NCI-H345 (cell line): ENCODE measurements around the gene RBP5.

Source experiments
- DNase-seq: peaks from one replicate; lab custom pipeline; 2025; lab: John Stamatoyannopoulos, UW

The RBP5 gene

GRCh38 chr12:7128681-7129286 is at the start of gene RBP5:
Gene RBP5, minus strand, starts transcription at chr12:7128889. Its CDS starts 114 bp downstream, at chr12:7128775.
- no peak for DNase-seq

- DNase-seq: no peak
Measured at GRCh38 chr12:7178481-7178880, 49.8 kb upstream of the RBP5 start.

- DNase-seq: no peak
Measured at GRCh38 chr12:7176595-7176994, 47.9 kb upstream of the RBP5 start.

- no peak for DNase-seq
Measured at GRCh38 chr12:7175493-7175892, 46.8 kb upstream of the RBP5 start.

GRCh38 chr12:7171854-7172253 is 43.2 kb upstream of the RBP5 start:
- no peak for DNase-seq

- no peak for DNase-seq
Measured at GRCh38 chr12:7169951-7170350, 41.3 kb upstream of the RBP5 start.

DNA sequence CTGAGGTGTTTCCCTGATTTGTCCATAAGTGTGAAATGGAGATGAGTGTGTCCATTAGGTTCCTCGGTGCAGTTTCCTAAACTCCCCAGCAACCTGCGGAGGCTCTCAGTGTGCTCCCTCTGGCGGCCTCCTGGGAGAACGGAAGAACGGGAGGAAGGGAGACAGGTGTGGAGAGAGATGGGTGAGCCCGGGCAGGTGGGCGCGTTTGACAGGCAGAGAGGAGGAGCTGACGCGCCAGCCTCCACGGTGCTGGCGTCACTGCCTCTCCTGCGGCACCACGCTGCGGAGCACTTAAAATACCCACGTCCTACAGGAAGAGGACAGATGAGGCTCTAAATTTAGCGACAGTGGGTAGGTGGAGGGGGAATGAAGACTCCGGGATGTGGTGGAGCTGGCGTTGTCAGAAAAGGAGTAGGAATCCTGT is 34.0 kb upstream of the RBP5 start:
- DNase-seq: peak; percentile 86

GRCh38 chr12:7161811-7162210 is 33.1 kb upstream of the RBP5 start:
- DNase-seq: no peak

- DNase-seq: no peak
Measured at GRCh38 chr12:7161327-7161726, 32.6 kb upstream of the RBP5 start.

- DNase-seq: no peak
Measured at GRCh38 chr12:7160183-7160582, 31.5 kb upstream of the RBP5 start.

DNA sequence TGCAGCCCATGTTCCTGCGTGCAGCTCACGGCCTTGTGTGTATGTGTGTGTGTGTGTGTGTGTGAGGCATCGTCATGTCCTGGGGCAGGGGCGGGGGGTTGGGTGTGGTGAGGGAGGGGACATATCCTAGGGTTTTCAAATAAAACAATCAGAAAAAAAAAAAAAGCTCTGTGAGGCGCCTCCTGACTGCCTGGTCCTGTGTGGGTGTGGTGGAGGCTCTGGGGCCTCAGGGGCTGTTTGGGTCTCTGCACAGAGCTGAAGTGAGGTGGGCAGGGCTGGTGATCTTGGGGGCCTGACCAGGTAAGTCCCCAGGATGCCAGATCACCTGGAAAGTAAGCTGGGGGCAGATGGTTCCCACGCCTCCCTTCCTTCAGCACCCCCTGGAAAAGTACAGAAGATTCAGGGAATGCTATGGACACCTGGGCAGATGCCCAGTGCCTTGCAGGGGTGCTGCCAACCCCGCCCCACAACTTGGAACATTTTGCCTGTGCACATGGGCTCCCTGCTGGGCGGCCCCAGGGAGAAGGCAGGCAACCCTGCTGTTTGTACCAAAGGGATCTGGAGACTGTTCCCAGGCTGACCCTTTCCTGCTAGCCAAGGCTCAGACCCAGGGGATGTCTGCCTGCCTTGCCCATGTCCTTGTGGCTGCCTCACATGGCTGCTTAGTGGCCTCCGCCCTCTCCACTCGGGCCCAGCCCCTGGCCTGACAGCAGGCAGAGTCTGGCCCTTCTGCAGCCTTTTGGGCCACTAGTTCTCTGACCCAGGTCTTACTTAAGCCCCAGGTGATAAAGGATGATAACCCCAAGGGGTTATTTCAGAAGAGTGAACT is 30.3 kb upstream of the RBP5 start:
- no peak for DNase-seq

GRCh38 chr12:7157391-7157790 is 28.7 kb upstream of the RBP5 start:
- no peak for DNase-seq

DNA sequence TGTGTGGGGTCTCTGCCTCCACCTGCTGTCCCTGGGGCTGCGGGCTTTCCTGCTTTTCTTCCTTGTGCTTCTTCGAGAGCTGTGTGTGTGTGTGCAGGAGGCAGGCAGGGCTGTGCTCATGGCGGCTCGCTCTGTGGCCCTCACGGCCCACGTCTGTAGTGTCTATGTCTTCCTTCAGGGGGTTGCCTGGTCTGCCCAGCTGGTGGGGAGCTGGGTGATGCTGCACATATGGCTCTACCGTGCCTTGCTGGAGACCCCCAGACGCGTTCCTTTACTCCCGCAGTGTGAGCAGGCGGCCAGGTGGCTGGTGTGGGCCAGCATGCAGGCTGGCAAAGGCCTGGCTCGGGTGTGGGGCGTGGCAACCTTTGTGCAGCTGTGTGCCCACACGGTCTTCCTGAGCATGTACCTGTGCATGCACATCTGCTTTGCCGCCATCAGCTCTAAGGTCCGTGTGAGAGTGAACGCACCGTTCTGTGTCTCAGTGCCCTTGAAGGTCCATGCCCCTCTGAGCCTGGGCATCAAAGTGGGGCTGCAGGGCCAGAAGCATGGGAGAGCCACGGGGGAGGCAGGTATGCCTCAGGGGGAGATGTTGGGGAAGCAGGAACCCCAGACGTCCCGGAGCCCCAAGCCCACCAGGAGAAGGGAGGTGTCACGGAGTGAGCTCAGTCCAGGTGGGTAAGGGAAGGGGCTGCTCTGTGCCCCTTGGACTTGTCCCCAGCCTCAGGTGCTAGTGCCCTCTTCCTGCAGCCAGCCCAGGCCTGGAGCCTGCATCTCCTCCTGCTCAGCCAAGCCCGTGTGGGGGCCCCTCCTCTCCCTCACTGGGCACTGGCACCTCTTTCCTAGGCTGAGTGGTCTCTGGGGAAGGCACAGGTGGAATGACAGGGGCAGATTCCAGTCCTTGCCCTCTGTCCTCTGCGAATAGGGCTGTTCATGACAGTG is 27.8 kb upstream of the RBP5 start:
- no peak for DNase-seq

DNA sequence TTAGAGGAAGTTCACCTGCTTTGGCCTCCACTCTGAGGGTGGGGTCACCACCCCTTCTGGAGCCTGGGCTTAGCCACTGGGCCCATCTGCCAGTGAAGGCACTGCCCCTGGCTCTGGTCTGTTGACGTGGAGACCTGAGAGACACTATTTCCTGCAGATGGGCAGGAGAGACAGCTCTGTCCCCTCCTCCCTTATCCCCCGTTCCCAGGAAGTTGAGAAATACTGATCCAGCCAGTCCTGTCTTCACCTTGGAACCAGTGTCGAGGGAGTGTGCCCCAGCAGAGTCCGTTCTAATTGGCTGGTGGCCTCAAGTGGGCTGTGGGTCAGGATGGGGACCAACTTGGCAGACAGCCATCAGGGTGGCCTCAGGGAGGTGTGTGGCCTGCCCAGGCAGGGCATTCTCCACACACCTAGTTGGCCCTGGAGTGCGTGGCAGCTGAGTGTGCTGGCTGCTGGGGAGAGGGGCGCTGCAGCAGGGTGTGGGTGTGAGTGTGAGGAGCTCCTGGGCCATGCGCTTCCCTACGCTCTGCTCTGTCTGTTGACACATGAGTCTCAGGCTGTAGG is 26.9 kb upstream of the RBP5 start:
- peak; percentile 4 for DNase-seq

DNA sequence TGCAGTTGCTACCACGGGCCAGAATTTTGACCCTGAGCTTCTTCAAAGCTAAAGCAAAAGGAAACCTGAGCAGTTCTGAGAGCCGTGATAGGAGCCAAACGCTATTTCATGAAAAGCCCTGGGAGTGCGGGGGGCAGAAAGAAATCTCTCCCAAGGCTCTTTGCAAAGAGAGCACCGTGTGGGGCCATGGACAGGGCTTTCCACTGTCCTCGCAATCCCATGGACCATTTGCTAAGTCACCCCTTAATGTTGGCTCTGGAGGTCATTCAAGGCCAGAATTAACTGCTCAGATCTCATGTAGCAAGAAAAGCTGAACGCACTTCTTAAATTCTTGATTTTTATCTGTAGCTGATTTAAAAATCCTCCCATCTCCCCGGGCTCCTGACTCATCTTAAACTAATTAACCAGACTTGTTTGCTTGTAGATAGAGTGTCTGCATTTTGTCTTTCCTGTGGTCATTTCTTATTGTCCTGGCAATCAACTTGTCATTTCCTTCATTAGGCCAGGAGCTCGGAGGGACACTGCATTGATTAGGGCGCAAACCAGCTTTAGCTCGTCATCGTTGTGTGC is 26.3 kb upstream of the RBP5 start:
- no peak for DNase-seq

DNA sequence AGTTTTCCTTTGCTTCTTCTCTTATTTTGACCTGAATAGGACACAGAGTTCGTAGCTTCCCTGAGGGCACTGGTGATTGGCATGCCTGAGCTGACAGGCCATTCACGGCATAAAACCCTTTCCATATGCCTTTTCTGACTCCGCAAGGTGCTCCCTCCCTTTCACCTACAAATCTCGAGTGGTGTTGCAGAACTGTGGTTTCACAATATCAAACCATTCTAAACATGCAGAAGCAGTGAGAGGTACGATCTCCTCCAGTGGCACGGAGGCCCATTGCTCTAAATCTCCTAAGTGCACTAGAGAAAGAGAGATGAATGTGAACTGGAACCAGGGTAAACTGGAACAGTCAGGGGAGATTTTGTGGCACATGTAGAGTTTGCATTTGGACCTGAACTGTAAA is 25.4 kb upstream of the RBP5 start:
- DNase-seq: no peak

DNA sequence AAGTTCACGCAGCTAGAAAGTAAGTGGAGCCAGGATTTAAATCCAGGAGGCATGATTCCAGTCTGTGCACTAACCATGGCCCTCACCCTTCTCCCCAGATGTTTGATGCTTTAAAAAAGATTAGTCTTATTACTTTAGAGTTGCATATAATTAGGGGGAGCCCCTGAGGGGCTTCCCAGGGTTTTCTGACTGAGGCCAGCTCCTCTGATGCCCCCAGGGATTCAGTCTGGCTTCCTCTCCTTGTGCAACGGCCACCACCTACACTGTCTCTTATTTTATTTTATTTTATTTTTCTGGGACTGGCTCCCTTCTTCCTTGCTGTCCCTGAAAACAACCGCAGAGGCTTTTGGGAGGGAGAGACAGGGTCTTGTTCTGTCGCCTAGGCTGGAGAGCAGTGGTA is 24.1 kb upstream of the RBP5 start:
- DNase-seq: no peak

DNA sequence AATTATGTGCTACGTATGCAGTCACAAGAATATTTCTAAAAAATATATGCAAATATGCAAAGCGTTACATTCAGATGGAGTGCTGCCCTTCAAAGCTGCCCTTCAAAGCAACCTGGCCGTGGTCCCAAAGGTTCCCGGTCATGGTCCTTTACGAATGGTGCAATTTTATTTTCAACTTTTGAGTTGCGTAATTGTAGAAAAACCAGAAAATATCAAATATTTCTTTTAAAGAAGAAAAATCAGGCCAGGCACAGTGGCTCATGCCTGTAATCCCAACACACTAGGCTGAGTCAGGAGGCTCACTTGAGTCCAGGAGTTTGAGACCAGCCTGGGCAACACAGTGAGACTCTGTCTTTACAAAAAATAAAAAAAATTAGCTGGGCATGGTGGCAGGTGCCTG is 22.8 kb upstream of the RBP5 start:
- no peak for DNase-seq

- DNase-seq: no peak
Measured at GRCh38 chr12:7150841-7151240, 22.2 kb upstream of the RBP5 start.

GRCh38 chr12:7150356-7150755 is 21.7 kb upstream of the RBP5 start:
- no peak for DNase-seq

DNA sequence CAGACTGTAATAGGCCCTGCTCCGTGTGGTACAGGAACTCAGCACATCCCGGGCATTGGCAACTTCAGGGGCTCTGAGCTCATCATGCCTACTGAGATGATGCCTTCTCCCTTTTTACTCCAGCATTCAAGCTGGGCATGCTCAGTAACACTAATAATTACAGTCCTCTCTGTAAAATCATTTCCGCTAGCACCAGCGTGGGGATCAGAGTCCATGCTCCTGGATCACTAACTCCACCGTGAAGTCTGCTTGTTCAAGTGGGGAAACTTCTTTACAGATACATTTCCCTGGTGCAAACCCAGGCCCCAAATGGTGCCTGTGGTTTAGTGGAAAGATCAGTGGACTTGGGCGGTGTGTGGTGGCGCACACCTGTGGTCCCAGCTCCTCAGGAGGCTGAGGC is 18.2 kb upstream of the RBP5 start:
- no peak for DNase-seq

GRCh38 chr12:7146228-7146627 is 17.5 kb upstream of the RBP5 start:
- no peak for DNase-seq
